H1 (cell line): ENCODE data around the gene TUBGCP6. TPM values are rescaled to one million over a fixed set of nuclear protein-coding genes. Genes with fewer than 3 reads are reported as not detected.

Experiments
- SUZ12 ChIP-seq: fragments of 200-600 bp; sonication (generic); IDR thresholded peaks from 2 replicates; pipeline ENCODE4 v1.6.1; 2012; ENCODE audit warnings: mild to moderate bottlenecking, inconsistent platforms, low read length, moderate library complexity, mixed read lengths
- polyA plus RNA-seq, 7 experiments: library from polyadenylated mRNA; depleted of rRNA in 3 of 7; stranded (reverse) in 5 of 7; unstranded in 2 of 7; fragments of >200 nt in 5 of 7; fragments of 200-250 nt in 2 of 7; gene quantifications; 1 replicate in 5 of 7; 2 replicates in 1 of 7; 4 replicates in 1 of 7; pipeline versions ENCODE4 v1.2.1 to v1.2.3, GENCODE V29; 2011 to 2013; ENCODE audit warnings: missing spikeins in 2 of 7, mixed read lengths in 2 of 7
- total RNA-seq: library from RNA; stranded (reverse); fragmentation: NEBNext Ultra II Directional; extraction: Animal tissue kit (Norgen Biotek cat#: 25700); gene quantifications from 2 replicates; pipeline ENCODE4 v1.2.1, GENCODE V29; 2021

Gene TUBGCP6
- total and polyA plus RNA-seq, 2 of the 8 experiments (the other 6 are each of a cell fraction or from before 2014, with no cell fraction given), result 24.2 to 24.7 TPM

GRCh38 chr22:50270666-50271394, 26.0 kb upstream of the TUBGCP6 start (continued):
- no peak; the same call in 1 of the 2 replicates for TF ChIP-seq SUZ12
